HEK293 (cell line): ENCODE measurements around the gene CACNB3.

Experiments
- CTCF ChIA-PET: fragments of 350-600 bp; formaldehyde crosslinking; extraction: SDS; loops from one replicate; lab custom pipeline; 2021; ENCODE audit warnings: antibody characterized with exemption; lab: Yijun Ruan, JAX
- POLR2A ChIA-PET: fragments of 300-600 bp; formaldehyde crosslinking; extraction: SDS; loops from one replicate; lab custom pipeline; 2020; ENCODE audit warnings: antibody characterized with exemption, inconsistent platforms; lab: Yijun Ruan, JAX
- H3K27ac ChIP-seq: fragments of 200-500 bp; sonication (Bioruptor generic); 2 replicates; pipeline ENCODE4 v1.5.1; 2014; ENCODE audit warnings: low read depth, low read length, control low read depth, inconsistent platforms; ENCODE audit errors: extremely low read depth
- H3K36me3 ChIP-seq, 2 experiments: fragments of 200-500 bp in 1 of 2; sonication (Bioruptor generic) in 1 of 2; 1 replicate in 1 of 2; 2 replicates in 1 of 2; pipeline ENCODE4 v1.5.1; 2014 to 2017; ENCODE audit warnings: inconsistent platforms in 2 of 2, low read length in 2 of 2; ENCODE audit not compliant: control insufficient read depth in 2 of 2, insufficient read depth in 1 of 2
- H3K4me1 ChIP-seq: fragments of 200-500 bp; sonication (Bioruptor generic); 2 replicates; pipeline ENCODE4 v1.5.1; 2014; ENCODE audit warnings: mild to moderate bottlenecking, low read length, inconsistent platforms; ENCODE audit not compliant: control insufficient read depth, insufficient read depth
- H3K4me3 ChIP-seq: 2 replicates; pipeline ENCODE4 v1.5.1; 2011; ENCODE audit warnings: low read depth, mild to moderate bottlenecking, control low read depth, low read length, moderate library complexity
- H3K9me3 ChIP-seq: fragments of 200-500 bp; sonication (Bioruptor generic); 2 replicates; pipeline ENCODE4 v1.5.1; 2014; ENCODE audit warnings: low read depth, low read length, inconsistent platforms; ENCODE audit not compliant: control insufficient read depth, insufficient read depth
- GLI4 ChIP-seq: fragments of 450-650 bp; formaldehyde crosslinking; IDR thresholded peaks from 2 replicates; pipeline ENCODE4 v1.5.1; 2016; ENCODE audit warnings: missing biosample characterization, missing genetic modification characterization
- IKZF3 ChIP-seq: fragments of 450-650 bp; IDR thresholded peaks from 2 replicates; pipeline ENCODE4 v1.5.0; 2018; ENCODE audit warnings: missing biosample characterization, mild to moderate bottlenecking, missing genetic modification characterization, moderate library complexity
- KLF7 ChIP-seq: fragments of 450-650 bp; formaldehyde crosslinking; IDR thresholded peaks from 2 replicates; pipeline ENCODE4 v1.5.1; 2016; ENCODE audit warnings: missing biosample characterization, missing genetic modification characterization, borderline replicate concordance
- KLF9 ChIP-seq: fragments of 450-650 bp; formaldehyde crosslinking; IDR thresholded peaks from 2 replicates; pipeline ENCODE4 v1.5.1; 2016; ENCODE audit warnings: missing biosample characterization, missing genetic modification characterization, low read depth
- SCRT1 ChIP-seq: fragments of 450-650 bp; formaldehyde crosslinking; IDR thresholded peaks from 2 replicates; pipeline ENCODE4 v1.5.1; 2016; ENCODE audit warnings: missing biosample characterization, missing genetic modification characterization, borderline replicate concordance
- SP3 ChIP-seq: fragments of 450-650 bp; formaldehyde crosslinking; IDR thresholded peaks from 2 replicates; pipeline ENCODE4 v1.5.1; 2016; ENCODE audit warnings: missing biosample characterization, missing genetic modification characterization
- YY1 ChIP-seq: fragments of 450-650 bp; formaldehyde crosslinking; IDR thresholded peaks from 2 replicates; pipeline ENCODE4 v1.5.1; 2018; ENCODE audit warnings: missing biosample characterization, missing genetic modification characterization
- ZFP41 ChIP-seq: fragments of 450-650 bp; formaldehyde crosslinking; IDR thresholded peaks from 2 replicates; pipeline ENCODE4 v1.5.1; 2016; ENCODE audit warnings: missing biosample characterization, missing genetic modification characterization, borderline replicate concordance
- ZNF184 ChIP-seq: fragments of 450-650 bp; IDR thresholded peaks from 2 replicates; pipeline ENCODE4 v1.5.1; 2018; ENCODE audit warnings: missing biosample characterization, mild to moderate bottlenecking, missing genetic modification characterization
- ZNF324 ChIP-seq: fragments of 450-650 bp; formaldehyde crosslinking; IDR thresholded peaks from 2 replicates; pipeline ENCODE4 v1.5.1; 2016; ENCODE audit warnings: missing biosample characterization, missing genetic modification characterization
- ZNF600 ChIP-seq: fragments of 450-650 bp; formaldehyde crosslinking; IDR thresholded peaks from 2 replicates; pipeline ENCODE4 v1.5.1; 2016; ENCODE audit warnings: missing biosample characterization, missing genetic modification characterization
- ZNF701 ChIP-seq: fragments of 450-650 bp; formaldehyde crosslinking; IDR thresholded peaks from 2 replicates; pipeline ENCODE4 v1.5.1; 2016; ENCODE audit warnings: missing biosample characterization, missing genetic modification characterization
- ZNF830 ChIP-seq: fragments of 450-650 bp; IDR thresholded peaks from 2 replicates; pipeline ENCODE4 v1.5.0; 2018; ENCODE audit warnings: missing biosample characterization, missing genetic modification characterization, low read depth, mild to moderate bottlenecking, moderate library complexity
- TF ChIP-seq, protein P1 (sequence below): fragments of 450-650 bp; formaldehyde crosslinking; IDR thresholded peaks from 2 replicates; pipeline ENCODE4 v1.5.1; 2017; ENCODE audit warnings: missing biosample characterization, mild to moderate bottlenecking, missing genetic modification characterization, moderate library complexity
- TF ChIP-seq, protein P2 (sequence below): fragments of 450-650 bp; formaldehyde crosslinking; IDR thresholded peaks from 2 replicates; pipeline ENCODE4 v1.5.1; 2016; ENCODE audit warnings: missing biosample characterization, missing genetic modification characterization
- TF ChIP-seq, protein P3 (sequence below): fragments of 450-650 bp; formaldehyde crosslinking; IDR thresholded peaks from 2 replicates; pipeline ENCODE4 v1.5.1; 2016; ENCODE audit warnings: missing biosample characterization, missing genetic modification characterization
- TF ChIP-seq, protein P4 (sequence below): fragments of 450-650 bp; formaldehyde crosslinking; IDR thresholded peaks from 2 replicates; pipeline ENCODE4 v1.5.1; 2016; ENCODE audit warnings: missing biosample characterization, missing genetic modification characterization

Gene CACNB3

DNA sequence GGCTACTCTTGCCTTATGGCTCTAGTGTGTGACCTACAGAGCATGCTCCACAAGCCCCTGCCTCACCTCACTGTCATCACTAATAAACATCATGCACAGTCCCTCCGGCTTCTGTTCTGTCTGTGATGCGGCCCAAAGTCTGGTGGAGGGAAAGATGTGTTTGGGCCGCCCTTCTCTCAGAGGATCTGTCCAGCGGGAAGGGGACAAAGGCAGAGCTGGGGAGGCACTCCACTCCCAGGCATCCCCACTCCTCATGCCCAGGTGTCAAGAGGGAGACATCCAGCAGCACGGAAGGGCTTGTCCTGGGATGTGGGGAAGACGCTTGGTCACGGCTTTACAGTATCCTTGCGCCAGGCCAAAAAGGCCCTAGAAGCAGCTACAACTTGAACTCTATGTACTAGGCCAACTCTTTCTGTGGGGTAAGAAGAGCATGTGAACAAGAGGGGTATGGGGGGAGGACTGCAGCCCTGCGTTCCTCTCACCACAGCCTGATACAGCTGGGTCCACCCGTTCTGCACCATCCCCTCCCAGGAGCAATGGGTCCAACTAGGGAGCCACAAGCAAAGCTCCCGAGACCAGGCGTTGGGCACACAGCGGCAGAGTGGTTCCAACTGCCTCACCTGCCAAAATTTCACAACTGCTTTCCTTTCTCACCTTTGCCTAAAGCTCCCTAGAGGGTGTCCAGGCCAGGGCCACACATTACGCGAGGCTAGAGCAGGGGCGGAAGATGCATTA, 10.7 kb downstream of the CACNB3 start:
- Histone ChIP-seq H3K27ac (no peak overlapping the region; the same call in 1 of the 2 replicates), H3K9me3 (no peaks in the 10 kb centered on the region), H3K4me1 (no peaks in the 10 kb centered on the region), H3K36me3 (peaks cover 14 to 97% of the 10 kb centered on the region in 2 experiments; a peak in 2 of 3 replicates), H3K4me3 (no peak overlapping the region)
- TF ChIP-seq, protein P1, sequence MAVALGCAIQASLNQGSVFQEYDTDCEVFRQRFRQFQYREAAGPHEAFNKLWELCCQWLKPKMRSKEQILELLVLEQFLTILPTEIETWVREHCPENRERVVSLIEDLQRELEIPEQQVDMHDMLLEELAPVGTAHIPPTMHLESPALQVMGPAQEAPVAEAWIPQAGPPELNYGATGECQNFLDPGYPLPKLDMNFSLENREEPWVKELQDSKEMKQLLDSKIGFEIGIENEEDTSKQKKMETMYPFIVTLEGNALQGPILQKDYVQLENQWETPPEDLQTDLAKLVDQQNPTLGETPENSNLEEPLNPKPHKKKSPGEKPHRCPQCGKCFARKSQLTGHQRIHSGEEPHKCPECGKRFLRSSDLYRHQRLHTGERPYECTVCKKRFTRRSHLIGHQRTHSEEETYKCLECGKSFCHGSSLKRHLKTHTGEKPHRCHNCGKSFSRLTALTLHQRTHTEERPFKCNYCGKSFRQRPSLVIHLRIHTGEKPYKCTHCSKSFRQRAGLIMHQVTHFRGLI (tag by site-specific recombination) = no peak
- TF ChIP-seq YY1 (no peak), ZNF701 (tag by site-specific recombination) (no peak), ZNF830 (tag by site-specific recombination) (no peak), GLI4 (no peak), ZNF184 (tag by site-specific recombination) (no peak), SP3 (tag by site-specific recombination) (no peak), IKZF3 (tag by site-specific recombination) (no peak), ZNF600 (peak; percentile 51; the same call in 1 of the 2 replicates), ZFP41 (tag by site-specific recombination) (no peak), ZNF324 (tag by site-specific recombination) (no peak), SCRT1 (tag by site-specific recombination) (no peak), KLF9 (tag by site-specific recombination) (no peak), KLF7 (tag by site-specific recombination) (no peak)
- TF ChIP-seq, protein P2, sequence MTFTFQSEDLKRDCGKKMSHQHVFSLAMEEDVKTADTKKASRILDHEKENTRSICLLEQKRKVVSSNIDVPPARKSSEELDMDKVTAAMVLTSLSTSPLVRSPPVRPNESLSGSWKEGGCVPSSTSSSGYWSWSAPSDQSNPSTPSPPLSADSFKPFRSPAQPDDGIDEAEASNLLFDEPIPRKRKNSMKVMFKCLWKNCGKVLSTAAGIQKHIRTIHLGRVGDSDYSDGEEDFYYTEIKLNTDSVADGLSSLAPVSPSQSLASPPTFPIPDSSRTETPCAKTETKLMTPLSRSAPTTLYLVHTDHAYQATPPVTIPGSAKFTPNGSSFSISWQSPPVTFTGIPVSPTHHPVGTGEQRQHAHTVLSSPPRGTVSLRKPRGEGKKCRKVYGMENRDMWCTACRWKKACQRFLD (tag by site-specific recombination) = no peak
- TF ChIP-seq, protein P3, sequence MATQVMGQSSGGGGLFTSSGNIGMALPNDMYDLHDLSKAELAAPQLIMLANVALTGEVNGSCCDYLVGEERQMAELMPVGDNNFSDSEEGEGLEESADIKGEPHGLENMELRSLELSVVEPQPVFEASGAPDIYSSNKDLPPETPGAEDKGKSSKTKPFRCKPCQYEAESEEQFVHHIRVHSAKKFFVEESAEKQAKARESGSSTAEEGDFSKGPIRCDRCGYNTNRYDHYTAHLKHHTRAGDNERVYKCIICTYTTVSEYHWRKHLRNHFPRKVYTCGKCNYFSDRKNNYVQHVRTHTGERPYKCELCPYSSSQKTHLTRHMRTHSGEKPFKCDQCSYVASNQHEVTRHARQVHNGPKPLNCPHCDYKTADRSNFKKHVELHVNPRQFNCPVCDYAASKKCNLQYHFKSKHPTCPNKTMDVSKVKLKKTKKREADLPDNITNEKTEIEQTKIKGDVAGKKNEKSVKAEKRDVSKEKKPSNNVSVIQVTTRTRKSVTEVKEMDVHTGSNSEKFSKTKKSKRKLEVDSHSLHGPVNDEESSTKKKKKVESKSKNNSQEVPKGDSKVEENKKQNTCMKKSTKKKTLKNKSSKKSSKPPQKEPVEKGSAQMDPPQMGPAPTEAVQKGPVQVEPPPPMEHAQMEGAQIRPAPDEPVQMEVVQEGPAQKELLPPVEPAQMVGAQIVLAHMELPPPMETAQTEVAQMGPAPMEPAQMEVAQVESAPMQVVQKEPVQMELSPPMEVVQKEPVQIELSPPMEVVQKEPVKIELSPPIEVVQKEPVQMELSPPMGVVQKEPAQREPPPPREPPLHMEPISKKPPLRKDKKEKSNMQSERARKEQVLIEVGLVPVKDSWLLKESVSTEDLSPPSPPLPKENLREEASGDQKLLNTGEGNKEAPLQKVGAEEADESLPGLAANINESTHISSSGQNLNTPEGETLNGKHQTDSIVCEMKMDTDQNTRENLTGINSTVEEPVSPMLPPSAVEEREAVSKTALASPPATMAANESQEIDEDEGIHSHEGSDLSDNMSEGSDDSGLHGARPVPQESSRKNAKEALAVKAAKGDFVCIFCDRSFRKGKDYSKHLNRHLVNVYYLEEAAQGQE (tag by site-specific recombination) = peak; percentile 64; the same call in 1 of the 2 replicates
- TF ChIP-seq, protein P4, sequence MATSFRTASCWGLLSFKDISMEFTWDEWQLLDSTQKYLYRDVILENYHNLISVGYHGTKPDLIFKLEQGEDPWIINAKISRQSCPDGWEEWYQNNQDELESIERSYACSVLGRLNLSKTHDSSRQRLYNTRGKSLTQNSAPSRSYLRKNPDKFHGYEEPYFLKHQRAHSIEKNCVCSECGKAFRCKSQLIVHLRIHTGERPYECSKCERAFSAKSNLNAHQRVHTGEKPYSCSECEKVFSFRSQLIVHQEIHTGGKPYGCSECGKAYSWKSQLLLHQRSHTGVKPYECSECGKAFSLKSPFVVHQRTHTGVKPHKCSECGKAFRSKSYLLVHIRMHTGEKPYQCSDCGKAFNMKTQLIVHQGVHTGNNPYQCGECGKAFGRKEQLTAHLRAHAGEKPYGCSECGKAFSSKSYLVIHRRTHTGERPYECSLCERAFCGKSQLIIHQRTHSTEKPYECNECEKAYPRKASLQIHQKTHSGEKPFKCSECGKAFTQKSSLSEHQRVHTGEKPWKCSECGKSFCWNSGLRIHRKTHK (tag by site-specific recombination) = no peak
- CTCF ChIA-PET = interaction anchor here (0.7 to 2.1 kb wide), 2 partner anchors 62 to 215 kb away, joined by 3 to 6 read pairs; no protein-coding TSS in a partner anchor
- POLR2A ChIA-PET = interaction anchor here (0.6 to 1.2 kb wide), 3 partner anchors 9 to 82 kb away, joined by 3 read pairs; no protein-coding TSS in a partner anchor
